Lower leg skin (tissue), 3 donors: ENCODE data around the gene PRELID2.

Experiments used
- POLR2A ChIP-seq, 2 donors: fragments of 450-650 bp; IDR thresholded peaks; one replicate each; pipeline ENCODE4 v1.6.1; 2016 to 2017; ENCODE audit warnings: antibody characterized with exemption in 2 of 2, mild to moderate bottlenecking in 1 of 2, moderate library complexity in 1 of 2
- TF ChIP-seq, protein P1 (sequence below), 3 donors: fragments of 450-650 bp; IDR thresholded peaks; one replicate each; pipeline ENCODE4 v1.5.1; 2016; ENCODE audit warnings: antibody characterized with exemption in 3 of 3, mild to moderate bottlenecking in 3 of 3, moderate library complexity in 2 of 3

GRCh38 chr5:145715412-145715811 is 119.7 kb downstream of the PRELID2 start:
- TF ChIP-seq, protein P1, sequence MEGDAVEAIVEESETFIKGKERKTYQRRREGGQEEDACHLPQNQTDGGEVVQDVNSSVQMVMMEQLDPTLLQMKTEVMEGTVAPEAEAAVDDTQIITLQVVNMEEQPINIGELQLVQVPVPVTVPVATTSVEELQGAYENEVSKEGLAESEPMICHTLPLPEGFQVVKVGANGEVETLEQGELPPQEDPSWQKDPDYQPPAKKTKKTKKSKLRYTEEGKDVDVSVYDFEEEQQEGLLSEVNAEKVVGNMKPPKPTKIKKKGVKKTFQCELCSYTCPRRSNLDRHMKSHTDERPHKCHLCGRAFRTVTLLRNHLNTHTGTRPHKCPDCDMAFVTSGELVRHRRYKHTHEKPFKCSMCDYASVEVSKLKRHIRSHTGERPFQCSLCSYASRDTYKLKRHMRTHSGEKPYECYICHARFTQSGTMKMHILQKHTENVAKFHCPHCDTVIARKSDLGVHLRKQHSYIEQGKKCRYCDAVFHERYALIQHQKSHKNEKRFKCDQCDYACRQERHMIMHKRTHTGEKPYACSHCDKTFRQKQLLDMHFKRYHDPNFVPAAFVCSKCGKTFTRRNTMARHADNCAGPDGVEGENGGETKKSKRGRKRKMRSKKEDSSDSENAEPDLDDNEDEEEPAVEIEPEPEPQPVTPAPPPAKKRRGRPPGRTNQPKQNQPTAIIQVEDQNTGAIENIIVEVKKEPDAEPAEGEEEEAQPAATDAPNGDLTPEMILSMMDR (IDR thresholded peaks at IDR 0.05) = no peak
- TF ChIP-seq POLR2A (IDR thresholded peaks at IDR 0.05) = no peak
